GM12801 (cell line): ENCODE data around the gene SBNO1.

ENCODE experiments used
- TF ChIP-seq, protein P1 (sequence below): IDR thresholded peaks from one replicate; pipeline ENCODE4 v1.5.1; 2011; ENCODE audit warnings: control low read depth; ENCODE audit not compliant: insufficient read length; ENCODE audit errors: extremely low read depth

Gene SBNO1

DNA sequence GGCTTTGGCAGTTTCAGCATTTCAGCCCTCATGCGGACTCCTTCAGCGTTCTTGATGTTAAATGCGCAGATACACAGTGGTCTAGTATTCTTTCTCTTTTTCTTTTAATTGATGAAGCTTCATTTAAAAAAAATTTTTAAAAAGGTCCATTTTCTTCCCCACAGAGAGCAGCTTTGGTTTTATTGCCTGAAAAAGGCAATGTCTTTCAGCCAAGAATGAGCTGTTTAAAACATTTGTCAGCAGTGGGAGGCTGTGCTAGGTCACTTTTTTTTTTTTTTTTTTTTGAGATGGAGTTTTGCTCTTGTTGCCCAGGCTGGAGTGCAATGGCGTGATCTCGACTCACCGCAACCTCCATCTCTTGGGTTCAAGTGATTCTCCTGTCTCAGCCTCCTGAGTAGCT lies 32.8 kb upstream of the SBNO1 start:
- TF ChIP-seq, protein P1, sequence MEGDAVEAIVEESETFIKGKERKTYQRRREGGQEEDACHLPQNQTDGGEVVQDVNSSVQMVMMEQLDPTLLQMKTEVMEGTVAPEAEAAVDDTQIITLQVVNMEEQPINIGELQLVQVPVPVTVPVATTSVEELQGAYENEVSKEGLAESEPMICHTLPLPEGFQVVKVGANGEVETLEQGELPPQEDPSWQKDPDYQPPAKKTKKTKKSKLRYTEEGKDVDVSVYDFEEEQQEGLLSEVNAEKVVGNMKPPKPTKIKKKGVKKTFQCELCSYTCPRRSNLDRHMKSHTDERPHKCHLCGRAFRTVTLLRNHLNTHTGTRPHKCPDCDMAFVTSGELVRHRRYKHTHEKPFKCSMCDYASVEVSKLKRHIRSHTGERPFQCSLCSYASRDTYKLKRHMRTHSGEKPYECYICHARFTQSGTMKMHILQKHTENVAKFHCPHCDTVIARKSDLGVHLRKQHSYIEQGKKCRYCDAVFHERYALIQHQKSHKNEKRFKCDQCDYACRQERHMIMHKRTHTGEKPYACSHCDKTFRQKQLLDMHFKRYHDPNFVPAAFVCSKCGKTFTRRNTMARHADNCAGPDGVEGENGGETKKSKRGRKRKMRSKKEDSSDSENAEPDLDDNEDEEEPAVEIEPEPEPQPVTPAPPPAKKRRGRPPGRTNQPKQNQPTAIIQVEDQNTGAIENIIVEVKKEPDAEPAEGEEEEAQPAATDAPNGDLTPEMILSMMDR: no peak

DNA sequence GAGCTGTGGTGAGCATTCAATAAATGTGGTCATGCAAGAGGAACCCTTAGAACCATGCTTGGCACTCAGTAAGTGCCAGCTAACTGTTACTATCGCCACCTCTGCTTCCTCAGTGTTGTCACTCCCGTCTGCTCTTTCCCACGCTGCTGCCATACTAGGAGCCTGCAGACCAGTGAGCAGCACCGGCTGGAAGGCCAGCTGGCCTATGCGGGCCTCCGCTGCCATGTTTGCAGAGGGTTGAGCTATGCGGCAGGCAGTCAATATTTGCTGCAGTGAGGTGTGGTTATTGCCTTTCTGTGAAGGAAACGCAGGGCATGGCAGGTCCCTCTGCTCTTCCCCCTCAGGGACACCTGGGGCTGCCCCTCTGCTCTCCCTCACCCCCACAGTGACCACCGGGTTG lies 32.3 kb upstream of the SBNO1 start:
- TF ChIP-seq, protein P1: no peak

DNA sequence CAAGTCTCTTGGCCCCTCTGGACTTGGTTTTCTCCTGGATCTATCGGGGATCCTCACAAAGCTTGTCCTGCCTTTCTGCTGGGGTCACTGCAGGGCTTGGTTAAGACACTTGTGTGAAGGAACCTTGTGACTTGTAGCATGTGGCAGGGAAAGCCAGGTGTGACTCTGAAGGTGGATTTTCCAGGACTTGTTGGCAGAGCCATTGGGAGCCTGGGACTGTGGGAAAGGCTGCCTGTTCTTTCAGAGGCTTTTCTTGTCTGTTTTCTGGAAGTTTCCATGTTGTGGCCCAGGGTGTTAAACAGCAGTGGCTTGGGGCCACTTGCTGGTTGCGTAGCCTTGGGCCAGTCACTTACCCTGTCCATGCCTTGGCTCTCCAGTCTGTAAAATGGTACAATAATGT lies 31.9 kb upstream of the SBNO1 start:
- TF ChIP-seq, protein P1: no peak

DNA sequence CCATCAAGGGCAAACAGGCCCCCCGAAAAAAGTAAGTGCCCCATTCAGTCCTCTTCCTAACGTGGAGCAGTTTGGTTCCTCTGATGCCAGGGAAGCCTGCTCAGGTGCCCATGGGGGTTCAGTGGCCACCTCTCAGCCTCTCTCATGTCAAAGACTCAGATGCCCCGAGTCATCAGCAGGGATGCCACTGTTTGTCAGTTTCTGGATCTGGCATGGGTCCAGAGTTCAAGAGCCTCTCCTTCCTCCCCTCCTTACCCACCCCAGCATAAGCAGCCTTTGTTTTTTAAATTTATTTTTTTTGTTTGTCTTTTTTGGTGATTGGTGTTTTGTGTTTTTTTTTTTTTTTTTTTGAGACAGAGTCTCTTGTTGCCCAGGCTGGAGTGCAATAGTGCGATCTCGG lies 30.6 kb upstream of the SBNO1 start:
- TF ChIP-seq, protein P1: no peak

DNA sequence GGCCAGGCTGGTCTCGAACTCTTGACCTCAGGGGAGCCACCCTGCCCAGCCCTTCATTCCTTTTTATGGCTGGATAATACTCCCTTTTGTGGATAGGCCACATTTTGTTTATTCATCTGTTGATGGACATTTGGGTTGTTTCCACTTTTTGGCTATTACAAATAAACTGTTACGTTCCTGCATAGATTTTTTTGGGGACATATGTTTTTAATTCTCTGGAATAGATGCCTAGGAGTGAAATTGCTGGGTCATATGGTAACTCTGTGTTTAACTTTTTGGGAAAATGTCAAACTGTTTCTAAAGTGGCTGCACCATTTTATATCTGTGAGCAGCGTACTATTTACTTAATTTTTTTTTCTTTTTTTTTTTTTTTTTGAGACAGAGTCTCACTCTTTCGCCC lies 29.1 kb upstream of the SBNO1 start:
- TF ChIP-seq, protein P1: no peak

DNA sequence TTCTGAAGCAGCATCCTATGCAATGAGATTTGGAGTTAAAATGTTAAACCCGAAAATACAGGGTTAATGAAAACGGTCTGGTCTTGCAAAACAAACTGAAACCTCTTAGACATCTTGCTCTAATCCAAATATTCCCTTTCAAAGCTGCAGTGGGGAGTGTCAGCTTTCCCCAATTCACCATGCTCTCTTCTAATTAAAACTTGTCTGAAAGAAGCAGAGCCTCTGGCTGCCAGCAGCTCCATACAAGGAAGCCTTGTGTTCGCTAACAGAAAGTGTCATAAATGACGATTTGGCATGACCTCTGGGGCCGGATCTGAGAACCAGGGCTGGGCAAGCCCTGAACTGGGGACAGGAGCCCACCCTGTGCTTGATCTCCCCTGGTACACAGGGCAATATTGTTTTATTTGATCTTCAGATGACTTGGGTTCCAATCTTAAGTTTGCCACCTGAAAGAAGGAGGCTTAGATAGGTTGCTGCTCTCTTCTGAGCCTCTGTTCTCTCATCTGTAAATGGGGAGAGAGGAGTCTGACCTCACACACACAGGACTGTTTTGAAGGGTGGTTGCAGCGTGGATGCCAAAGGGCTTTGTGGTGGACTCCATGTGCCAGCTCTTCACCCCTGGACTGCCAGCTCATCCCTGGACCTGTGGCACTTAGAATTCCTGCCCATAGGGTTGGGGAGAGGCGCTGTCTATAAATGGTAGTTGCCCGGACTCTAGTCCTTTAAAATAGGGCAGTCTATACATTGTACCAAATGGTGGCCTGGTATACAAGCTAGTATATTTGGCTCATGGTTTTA lies 27.1 kb upstream of the SBNO1 start:
- TF ChIP-seq, protein P1: no peak

DNA sequence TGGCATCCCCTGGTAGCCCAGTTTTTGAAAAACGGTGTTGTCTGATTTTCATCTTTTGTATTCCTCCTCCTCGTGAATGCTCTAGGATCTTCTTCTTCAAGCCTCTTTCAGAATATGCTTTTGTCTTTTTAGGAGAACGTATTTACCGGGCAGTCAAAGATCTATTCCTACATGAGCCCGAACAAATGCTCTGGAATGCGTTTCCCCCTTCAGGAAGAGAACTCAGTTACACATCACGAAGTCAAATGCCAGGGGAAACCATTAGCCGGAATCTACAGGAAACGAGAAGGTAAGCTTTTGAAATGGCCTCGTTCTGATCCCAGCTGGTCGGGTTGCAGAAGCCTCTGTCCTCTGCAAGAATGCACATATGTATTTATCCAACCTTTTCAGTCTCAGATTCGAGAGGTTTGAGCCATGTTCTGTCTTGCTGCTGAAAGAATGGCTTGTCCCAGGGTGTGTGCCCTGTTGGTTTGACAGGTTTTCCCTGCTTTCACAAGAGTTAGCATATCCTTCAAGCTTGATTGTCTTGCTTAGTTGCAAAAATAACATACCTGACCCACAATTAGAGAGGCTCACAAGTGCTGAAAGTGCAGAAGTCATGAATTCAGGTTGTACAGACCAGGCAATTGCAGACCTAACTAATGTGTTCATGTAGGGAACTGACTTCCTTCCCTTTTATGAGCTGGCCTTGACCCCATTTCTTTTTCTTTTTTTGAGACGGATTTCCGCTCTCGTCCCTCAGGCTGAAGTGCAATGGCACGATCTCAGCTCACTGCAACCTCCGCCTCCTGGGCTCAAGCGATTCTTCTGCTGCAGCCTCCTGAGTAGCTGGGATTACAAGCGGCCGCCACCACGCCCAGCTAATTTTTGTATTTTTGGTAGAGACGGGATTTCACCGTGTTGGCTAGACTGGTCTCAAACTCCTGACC lies 26.1 kb upstream of the SBNO1 start:
- TF ChIP-seq, protein P1: no peak
